AG09309 (cell line): ENCODE results near the gene MEF2C.

Source experiments
- DNase-seq: peaks from one replicate; pipeline ENCODE4 v3.0.0-alpha.2; 2010; ENCODE audit warnings: low read depth
- H3K4me3 ChIP-seq: 2 replicates; pipeline ENCODE4 v1.5.1; 2011; ENCODE audit warnings: mild to moderate bottlenecking, low read depth, low read length, moderate library complexity; ENCODE audit not compliant: control insufficient read depth
- TF ChIP-seq, protein P1 (sequence below): IDR thresholded peaks from 2 replicates; pipeline ENCODE4 v1.5.1; 2011; ENCODE audit warnings: mild to moderate bottlenecking, low read depth, low read length, inconsistent platforms; ENCODE audit not compliant: insufficient read depth, control insufficient read depth; ENCODE audit errors: missing control alignments

The MEF2C gene

DNA sequence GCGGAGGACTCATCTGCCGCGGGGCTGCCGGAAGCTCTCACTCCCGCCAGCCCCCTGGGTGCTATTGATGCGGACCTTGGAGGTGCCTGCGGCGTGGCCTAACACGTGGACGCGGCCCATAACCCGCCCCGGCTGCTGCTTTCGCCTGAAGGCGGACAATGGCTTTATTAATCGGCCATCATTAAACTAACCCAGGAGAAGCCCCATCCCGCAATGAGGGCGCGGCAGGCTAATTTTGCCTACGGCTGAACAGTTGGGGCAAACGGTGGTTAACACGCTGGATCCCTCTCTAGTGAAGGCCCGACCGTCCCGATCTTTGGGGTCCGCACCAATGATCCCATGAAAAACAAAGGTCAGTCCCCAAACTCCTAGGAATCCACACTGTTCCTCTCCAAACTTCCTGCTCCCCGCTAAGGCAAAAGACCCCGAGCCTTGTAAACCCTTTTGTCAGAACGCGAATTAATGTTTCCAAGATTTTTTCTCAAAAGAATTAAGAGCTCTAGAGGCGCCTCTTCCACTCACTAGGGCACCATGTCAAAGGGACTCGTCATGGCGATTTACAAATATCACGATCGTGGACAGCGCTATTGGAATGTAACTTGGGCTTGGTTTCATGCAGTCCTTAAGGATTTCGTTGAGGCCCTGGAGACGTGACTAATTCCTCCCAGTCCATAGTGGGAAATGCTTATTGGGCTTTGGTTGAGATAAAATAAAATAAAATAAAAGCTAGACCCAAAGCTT, 193.1 kb downstream of the MEF2C start:
- DNase-seq = no peak
- TF ChIP-seq, protein P1, sequence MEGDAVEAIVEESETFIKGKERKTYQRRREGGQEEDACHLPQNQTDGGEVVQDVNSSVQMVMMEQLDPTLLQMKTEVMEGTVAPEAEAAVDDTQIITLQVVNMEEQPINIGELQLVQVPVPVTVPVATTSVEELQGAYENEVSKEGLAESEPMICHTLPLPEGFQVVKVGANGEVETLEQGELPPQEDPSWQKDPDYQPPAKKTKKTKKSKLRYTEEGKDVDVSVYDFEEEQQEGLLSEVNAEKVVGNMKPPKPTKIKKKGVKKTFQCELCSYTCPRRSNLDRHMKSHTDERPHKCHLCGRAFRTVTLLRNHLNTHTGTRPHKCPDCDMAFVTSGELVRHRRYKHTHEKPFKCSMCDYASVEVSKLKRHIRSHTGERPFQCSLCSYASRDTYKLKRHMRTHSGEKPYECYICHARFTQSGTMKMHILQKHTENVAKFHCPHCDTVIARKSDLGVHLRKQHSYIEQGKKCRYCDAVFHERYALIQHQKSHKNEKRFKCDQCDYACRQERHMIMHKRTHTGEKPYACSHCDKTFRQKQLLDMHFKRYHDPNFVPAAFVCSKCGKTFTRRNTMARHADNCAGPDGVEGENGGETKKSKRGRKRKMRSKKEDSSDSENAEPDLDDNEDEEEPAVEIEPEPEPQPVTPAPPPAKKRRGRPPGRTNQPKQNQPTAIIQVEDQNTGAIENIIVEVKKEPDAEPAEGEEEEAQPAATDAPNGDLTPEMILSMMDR = no peak
- H3K4me3 ChIP-seq = no peak overlapping the region

DNA sequence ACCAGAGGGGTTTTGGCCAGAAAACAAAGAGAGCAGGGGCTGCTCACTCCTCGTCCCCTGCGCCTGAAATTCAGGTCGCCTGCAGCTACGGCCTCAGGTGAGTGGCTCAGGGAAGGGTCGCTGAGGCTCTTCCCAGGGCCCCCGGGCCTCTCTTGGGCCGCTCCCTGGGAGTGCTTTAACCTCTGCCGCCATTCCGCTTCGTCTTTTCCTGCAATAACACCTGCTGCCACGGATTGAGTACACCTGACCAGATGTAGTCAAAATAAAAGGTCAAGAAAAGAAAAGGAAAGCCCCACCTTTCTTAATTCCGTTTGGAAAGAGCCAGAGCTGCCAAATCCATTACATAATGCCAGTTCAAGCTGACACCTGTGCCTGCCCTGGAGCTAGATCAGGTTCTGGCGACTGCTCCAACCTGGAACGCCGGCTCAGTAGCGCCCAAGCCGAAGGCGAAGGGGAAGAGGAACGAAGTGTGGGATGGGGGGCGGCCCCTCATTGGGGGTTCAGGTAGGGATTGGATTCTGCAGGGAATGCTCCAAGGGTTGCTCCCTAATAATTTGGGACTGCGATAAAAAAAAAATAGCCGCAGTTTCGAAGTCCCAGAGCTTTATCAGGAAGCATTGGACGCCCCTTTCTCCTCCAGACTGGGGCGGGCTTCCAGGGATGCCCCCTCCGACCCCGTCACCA, 193.9 kb downstream of the MEF2C start:
- H3K4me3 ChIP-seq = no peak overlapping the region
- TF ChIP-seq, protein P1 = no peak
- DNase-seq = no peak

DNA sequence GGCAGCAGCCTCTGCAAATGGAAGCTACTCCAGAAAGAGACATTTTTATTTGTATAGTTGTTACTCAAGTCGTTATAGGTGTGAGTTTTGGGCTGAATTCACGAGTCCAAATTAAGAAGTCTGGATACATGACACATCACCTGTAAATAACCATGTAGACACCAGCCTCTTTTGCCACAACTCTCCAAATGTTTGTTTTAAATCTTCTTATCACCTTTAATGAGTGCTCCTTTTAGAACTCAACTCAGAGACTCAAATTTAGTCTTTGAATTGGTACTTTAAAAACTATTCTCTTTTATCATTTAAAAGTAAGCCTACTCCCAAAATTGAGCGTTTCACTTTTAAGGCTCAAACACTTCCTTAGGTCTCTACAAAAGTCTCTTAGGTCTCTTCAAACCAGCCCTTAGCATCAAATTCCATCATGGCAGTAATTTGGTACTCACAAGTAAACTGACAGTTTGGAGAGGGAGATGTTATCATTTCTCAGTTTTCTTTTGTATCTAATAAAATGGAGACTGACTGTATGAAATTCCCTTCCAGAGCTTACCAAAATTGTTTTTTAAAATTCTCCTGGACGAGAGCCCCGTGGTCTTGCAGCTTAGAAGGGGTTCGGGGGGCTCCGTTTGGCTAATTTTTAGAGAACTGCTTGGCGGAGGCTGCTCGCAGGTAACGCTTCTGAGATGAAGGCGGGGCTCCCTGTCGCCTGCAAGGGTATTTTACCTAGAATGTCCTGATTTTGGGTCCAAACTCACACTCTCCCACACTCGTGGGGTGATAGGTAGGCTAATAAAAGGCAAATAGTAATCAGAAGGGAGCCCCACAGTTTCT, 194.6 kb downstream of the MEF2C start:
- TF ChIP-seq, protein P1 = no peak
- no peak overlapping the region for H3K4me3 ChIP-seq
- no peak for DNase-seq

DNA sequence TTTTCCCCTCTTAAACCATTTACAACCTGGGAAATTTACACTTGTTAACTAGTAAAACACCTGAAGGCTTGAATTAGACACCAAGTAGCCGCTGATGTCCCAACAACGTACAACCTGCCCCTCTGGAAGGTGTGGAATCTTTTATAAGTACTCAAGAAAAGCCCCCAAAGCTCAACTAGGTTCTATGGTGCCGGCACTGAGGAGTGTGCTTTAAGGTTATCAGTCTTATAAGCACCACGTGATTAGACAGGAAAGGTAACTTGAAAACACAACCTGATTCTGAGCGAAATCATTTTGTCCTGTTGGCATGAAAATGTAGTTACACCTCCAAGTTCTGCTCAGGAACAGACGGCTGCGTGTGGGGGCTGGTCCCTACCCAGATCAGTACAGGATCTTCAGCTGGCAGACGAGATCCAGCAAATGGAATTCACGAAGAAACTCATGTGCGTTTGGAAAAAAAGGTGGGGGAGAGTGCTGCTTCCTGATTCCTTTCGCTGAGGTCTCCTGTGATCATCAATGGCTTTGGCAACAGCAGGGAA, 195.5 kb downstream of the MEF2C start:
- no peak for DNase-seq
- TF ChIP-seq, protein P1 = no peak
- H3K4me3 ChIP-seq = no peak overlapping the region

DNA sequence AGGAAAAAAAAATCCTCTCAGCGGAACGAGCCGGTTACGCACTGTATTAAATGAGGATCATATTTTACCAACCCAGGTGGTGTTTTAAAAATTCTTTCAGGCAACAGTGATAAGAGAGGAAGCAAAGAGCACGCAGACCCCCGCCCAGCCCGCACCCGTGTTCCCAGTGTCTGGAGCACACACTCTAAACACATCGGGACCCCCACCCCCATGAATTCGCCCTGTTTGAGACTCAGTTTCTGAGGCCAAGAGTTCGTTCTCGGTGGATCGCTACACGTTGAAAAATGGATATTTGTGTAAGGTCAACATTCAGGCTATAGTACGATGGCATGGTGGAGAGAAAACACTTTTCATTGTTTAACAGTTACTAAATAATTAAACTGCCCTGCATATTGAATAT, 196.3 kb downstream of the MEF2C start:
- DNase-seq = no peak
- TF ChIP-seq, protein P1 = no peak
- H3K4me3 ChIP-seq = no peak overlapping the region
